ENCODE results near the gene CDK5RAP1. TPM values are rescaled to one million over a fixed set of nuclear protein-coding genes. Genes with fewer than 3 reads are reported as not detected.

The CDK5RAP1 gene
- polyA plus RNA-seq, 3 donors, result 24.4 to 65.0 (median 25.5) TPM

DNA sequence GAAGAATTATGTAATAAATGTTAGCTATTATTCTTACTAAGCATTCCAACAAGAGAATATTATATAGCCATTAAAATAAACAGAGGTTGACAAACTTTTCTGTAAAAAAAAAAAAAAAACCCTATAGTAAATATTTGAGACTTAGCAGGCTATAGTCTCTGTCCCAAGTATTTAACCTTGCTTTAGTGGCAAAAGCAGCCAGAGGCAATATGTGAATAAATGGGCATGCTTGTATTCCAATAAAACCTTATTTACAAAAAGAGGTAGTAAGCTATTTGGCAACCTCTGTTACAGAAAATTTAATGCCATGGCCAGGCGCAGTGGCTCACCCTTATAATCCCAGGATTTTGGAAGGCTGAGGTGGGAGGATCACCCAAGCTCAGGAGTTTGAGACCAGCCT is 14.6 kb downstream of the CDK5RAP1 start:
- H3K27ac Mint-ChIP-seq, result peak overlapping the region in 1 of 7 donors; percentile 19
- TF ChIP-seq, protein P1, sequence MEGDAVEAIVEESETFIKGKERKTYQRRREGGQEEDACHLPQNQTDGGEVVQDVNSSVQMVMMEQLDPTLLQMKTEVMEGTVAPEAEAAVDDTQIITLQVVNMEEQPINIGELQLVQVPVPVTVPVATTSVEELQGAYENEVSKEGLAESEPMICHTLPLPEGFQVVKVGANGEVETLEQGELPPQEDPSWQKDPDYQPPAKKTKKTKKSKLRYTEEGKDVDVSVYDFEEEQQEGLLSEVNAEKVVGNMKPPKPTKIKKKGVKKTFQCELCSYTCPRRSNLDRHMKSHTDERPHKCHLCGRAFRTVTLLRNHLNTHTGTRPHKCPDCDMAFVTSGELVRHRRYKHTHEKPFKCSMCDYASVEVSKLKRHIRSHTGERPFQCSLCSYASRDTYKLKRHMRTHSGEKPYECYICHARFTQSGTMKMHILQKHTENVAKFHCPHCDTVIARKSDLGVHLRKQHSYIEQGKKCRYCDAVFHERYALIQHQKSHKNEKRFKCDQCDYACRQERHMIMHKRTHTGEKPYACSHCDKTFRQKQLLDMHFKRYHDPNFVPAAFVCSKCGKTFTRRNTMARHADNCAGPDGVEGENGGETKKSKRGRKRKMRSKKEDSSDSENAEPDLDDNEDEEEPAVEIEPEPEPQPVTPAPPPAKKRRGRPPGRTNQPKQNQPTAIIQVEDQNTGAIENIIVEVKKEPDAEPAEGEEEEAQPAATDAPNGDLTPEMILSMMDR (IDR thresholded peaks at IDR 0.05), result no peak
- H3K27me3 Mint-ChIP-seq (ENCODE audit: low read depth in 3 of 3), result no peaks in the 10 kb centered on the region
- H3K4me2 ChIP-seq (replicated peaks; ENCODE audit: extremely low read depth, low read length, poor library complexity, severe bottlenecking), result no peak overlapping the region
- peaks cover 64 to 83% of the 10 kb centered on the region in 2 donors for H3K36me3 Mint-ChIP-seq
- no CpG with 5 or more reads among the region's 1 CpG for WGBS (ENCODE audit: insufficient coverage)
- no peaks in the 10 kb centered on the region for H4K20me1 ChIP-seq (ENCODE audit: insufficient read depth, low read length)
- H3K4me1 ChIP-seq (ENCODE audit: control insufficient read depth in 1 of 2, insufficient read depth in 2 of 2, low read length in 2 of 2), result no peaks in the 10 kb centered on the region
- no peak overlapping the region for H3K27ac ChIP-seq (ENCODE audit: low read depth in 1 of 2, low read length in 2 of 2)
- intact Hi-C loops (cut with micrococcal nuclease), result no loop called here
- H3K27me3 ChIP-seq (ENCODE audit: control insufficient read depth in 2 of 2, insufficient read depth in 2 of 2, low read length in 2 of 2), result no peaks in the 10 kb centered on the region
- no peak for DNase-seq
- H3K4me1 Mint-ChIP-seq, result no peaks in the 10 kb centered on the region
- no peaks in the 10 kb centered on the region for H3K9me3 ChIP-seq (replicated peaks in 1 of 2; ENCODE audit: control insufficient read depth in 1 of 2, insufficient read depth in 1 of 2, low read length in 2 of 2)
- no peak overlapping the region for H3K4me3 ChIP-seq (replicated peaks in 1 of 3; ENCODE audit: low read depth in 2 of 3, low read length in 3 of 3)
- H3K9ac ChIP-seq (ENCODE audit: insufficient read depth, low read length, poor library complexity, severe bottlenecking), result no peak overlapping the region
- H2AFZ ChIP-seq (ENCODE audit: insufficient read depth, low read depth, low read length, poor library complexity, severe bottlenecking), result no peak overlapping the region
- no peak overlapping the region for H3K4me3 Mint-ChIP-seq
- H3K79me2 ChIP-seq (ENCODE audit: insufficient read depth, low read length), result no peaks in the 10 kb centered on the region
- H3K9me3 Mint-ChIP-seq, result peaks cover 0 to 2% (median 0%) of the 10 kb centered on the region in 7 donors
- peaks cover 67 to 69% of the 10 kb centered on the region in 2 donors for H3K36me3 ChIP-seq (replicated peaks in 1 of 2; ENCODE audit: control insufficient read depth in 1 of 2, insufficient read depth in 2 of 2, low read length in 2 of 2)

DNA sequence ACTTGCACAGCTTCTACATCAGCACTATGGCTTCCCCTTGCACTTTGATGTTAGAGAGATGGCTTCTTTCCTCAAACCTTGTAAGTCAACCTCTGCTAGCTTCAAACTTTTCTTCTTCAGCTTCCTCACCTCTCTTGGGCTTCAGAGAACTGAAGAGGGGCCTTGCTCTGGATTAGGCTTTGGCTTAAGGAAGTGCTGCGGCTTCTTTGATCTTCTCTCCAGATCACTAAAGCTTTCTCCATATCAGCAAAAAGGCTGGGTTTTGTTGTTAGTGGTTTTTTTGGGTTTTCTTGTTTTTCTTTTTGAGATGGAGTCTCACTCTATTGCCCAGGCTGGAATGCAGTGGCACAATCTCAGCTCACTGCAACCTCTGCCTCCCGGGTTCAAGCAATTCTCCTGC is 24.0 kb downstream of the CDK5RAP1 start:
- Histone ChIP-seq H3K36me3 (replicated peaks in 1 of 2; ENCODE audit: control insufficient read depth in 1 of 2, insufficient read depth in 2 of 2, low read length in 2 of 2) (peaks cover 64 to 89% of the 10 kb centered on the region in 2 donors), H3K4me2 (replicated peaks; ENCODE audit: extremely low read depth, low read length, poor library complexity, severe bottlenecking) (no peak overlapping the region), H3K9ac (ENCODE audit: insufficient read depth, low read length, poor library complexity, severe bottlenecking) (no peak overlapping the region), H3K4me3 (replicated peaks in 1 of 3; ENCODE audit: low read depth in 2 of 3, low read length in 3 of 3) (no peak overlapping the region), H3K4me1 (ENCODE audit: control insufficient read depth in 1 of 2, insufficient read depth in 2 of 2, low read length in 2 of 2) (no peaks in the 10 kb centered on the region), H4K20me1 (ENCODE audit: insufficient read depth, low read length) (no peaks in the 10 kb centered on the region), H3K27me3 (ENCODE audit: control insufficient read depth in 2 of 2, insufficient read depth in 2 of 2, low read length in 2 of 2) (no peaks in the 10 kb centered on the region), H3K79me2 (ENCODE audit: insufficient read depth, low read length) (no peaks in the 10 kb centered on the region), H3K9me3 (replicated peaks in 1 of 2; ENCODE audit: control insufficient read depth in 1 of 2, insufficient read depth in 1 of 2, low read length in 2 of 2) (no peaks in the 10 kb centered on the region), H3K27ac (ENCODE audit: low read depth in 1 of 2, low read length in 2 of 2) (no peak overlapping the region), H2AFZ (ENCODE audit: insufficient read depth, low read depth, low read length, poor library complexity, severe bottlenecking) (no peak overlapping the region)
- H3K4me1 Mint-ChIP-seq, result no peaks in the 10 kb centered on the region
- H3K9me3 Mint-ChIP-seq, result no peaks in the 10 kb centered on the region
- TF ChIP-seq, protein P1 (IDR thresholded peaks at IDR 0.05), result no peak
- H3K36me3 Mint-ChIP-seq, result peaks cover 64 to 87% of the 10 kb centered on the region in 2 donors
- WGBS (ENCODE audit: insufficient coverage), result no CpG with 5 or more reads among the region's 2 CpGs
- no peak overlapping the region for H3K4me3 Mint-ChIP-seq
- peaks cover 0 to 2% (median 0%) of the 10 kb centered on the region in 3 donors for H3K27me3 Mint-ChIP-seq (ENCODE audit: low read depth in 3 of 3)
- intact Hi-C loops (cut with micrococcal nuclease), result no loop called here
- DNase-seq, result no peak
- no peak overlapping the region for H3K27ac Mint-ChIP-seq
